Esophagus squamous epithelium (tissue), 5 donors: ENCODE measurements around the gene GLIS1. TPM values are rescaled to one million over a fixed set of nuclear protein-coding genes. Genes with fewer than 3 reads are reported as not detected.

Experiments used
- DNase-seq: peaks from one replicate; lab custom pipeline; 2025; lab: John Stamatoyannopoulos, UW
- H3K27ac ChIP-seq, 4 donors: fragments of 200-600 bp; sonication (generic); one replicate each; pipeline ENCODE4 v1.5.1; 2016 to 2019; ENCODE audit warnings: mild to moderate bottlenecking in 1 of 4
- H3K27me3 ChIP-seq, 4 donors: fragments of 200-600 bp; sonication (generic); 1 replicate in 3 of 4; 2 replicates in 1 of 4; pipeline versions ENCODE4 v1.5.1 to v1.6.0; 2017 to 2021; ENCODE audit warnings: antibody characterized with exemption in 1 of 4
- H3K36me3 ChIP-seq, 3 donors: fragments of 200-600 bp; sonication (generic); one replicate each; pipeline ENCODE4 v1.5.1; 2016 to 2019
- H3K4me1 ChIP-seq, 3 donors: fragments of 200-600 bp; sonication (generic); one replicate each; pipeline ENCODE4 v1.5.1; 2017 to 2019
- H3K4me3 ChIP-seq, 4 donors: fragments of 200-600 bp; sonication (generic); 1 replicate in 3 of 4; 2 replicates in 1 of 4; pipeline ENCODE4 v1.5.1; 2016 to 2019; ENCODE audit warnings: mild to moderate bottlenecking in 2 of 4, moderate library complexity in 1 of 4
- H3K9me3 ChIP-seq, 3 donors: fragments of 200-600 bp; sonication (generic); one replicate each; pipeline ENCODE4 v1.5.1; 2016 to 2019
- POLR2A ChIP-seq, 4 donors: fragments of 450-650 bp; IDR thresholded peaks; one replicate each; pipeline ENCODE4 v1.6.1; 2017; ENCODE audit warnings: antibody characterized with exemption in 4 of 4, mild to moderate bottlenecking in 4 of 4, moderate library complexity in 3 of 4
- WGBS, 2 donors: methylation state at CpG; one replicate each; pipeline ENCODE4 v1.1.5; 2018; 5-methylcytosine and 5-hydroxymethylcytosine counted together
- intact Hi-C: fragments of 100-400 bp; cut with DNase I; formaldehyde crosslinking; loops from one replicate; pipeline ENCODE4 v1.15.0; 2022
- total RNA-seq, 4 donors: library from RNA; depleted of rRNA; stranded (reverse); fragments of >200 nt; gene quantifications; one replicate each; pipeline ENCODE4 v1.1.0, GENCODE V29; 2016
- TF ChIP-seq, protein P1 (sequence below), 6 experiments: fragments of 450-650 bp in 4 of 6; fragments of 200-600 bp in 2 of 6; sonication (generic) in 2 of 6; IDR thresholded peaks; one replicate each; pipeline ENCODE4 v1.5.1; 2016 to 2019; ENCODE audit warnings: antibody characterized with exemption in 6 of 6, mild to moderate bottlenecking in 4 of 6, moderate library complexity in 4 of 6
- donor health status: DM: yes; HTN: yes; CAD: no.

The GLIS1 gene
- total RNA-seq, 4 donors from 2014 or later = 0.57 TPM; not detected in 3

GRCh38 chr1:53469373-53469772 is 269.6 kb downstream of the GLIS1 start:
- no peak overlapping the region for H3K27ac ChIP-seq
- H3K9me3 ChIP-seq = no peaks in the 10 kb centered on the region
- H3K27me3 ChIP-seq = no peaks in the 10 kb centered on the region
- no peaks in the 10 kb centered on the region for H3K36me3 ChIP-seq
- no peak overlapping the region for H3K4me3 ChIP-seq
- 94 to 96% methylated on average over 4 of the region's 5 CpGs for WGBS, 2 donors
- TF ChIP-seq, protein P1, sequence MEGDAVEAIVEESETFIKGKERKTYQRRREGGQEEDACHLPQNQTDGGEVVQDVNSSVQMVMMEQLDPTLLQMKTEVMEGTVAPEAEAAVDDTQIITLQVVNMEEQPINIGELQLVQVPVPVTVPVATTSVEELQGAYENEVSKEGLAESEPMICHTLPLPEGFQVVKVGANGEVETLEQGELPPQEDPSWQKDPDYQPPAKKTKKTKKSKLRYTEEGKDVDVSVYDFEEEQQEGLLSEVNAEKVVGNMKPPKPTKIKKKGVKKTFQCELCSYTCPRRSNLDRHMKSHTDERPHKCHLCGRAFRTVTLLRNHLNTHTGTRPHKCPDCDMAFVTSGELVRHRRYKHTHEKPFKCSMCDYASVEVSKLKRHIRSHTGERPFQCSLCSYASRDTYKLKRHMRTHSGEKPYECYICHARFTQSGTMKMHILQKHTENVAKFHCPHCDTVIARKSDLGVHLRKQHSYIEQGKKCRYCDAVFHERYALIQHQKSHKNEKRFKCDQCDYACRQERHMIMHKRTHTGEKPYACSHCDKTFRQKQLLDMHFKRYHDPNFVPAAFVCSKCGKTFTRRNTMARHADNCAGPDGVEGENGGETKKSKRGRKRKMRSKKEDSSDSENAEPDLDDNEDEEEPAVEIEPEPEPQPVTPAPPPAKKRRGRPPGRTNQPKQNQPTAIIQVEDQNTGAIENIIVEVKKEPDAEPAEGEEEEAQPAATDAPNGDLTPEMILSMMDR (IDR thresholded peaks at IDR 0.05) = no peak
- TF ChIP-seq POLR2A (IDR thresholded peaks at IDR 0.05) = no peak
- DNase-seq = no peak
- H3K4me1 ChIP-seq = peaks cover 0 to 11% (median 0%) of the 10 kb centered on the region in 3 donors
- intact Hi-C loops = no loop called here

DNA sequence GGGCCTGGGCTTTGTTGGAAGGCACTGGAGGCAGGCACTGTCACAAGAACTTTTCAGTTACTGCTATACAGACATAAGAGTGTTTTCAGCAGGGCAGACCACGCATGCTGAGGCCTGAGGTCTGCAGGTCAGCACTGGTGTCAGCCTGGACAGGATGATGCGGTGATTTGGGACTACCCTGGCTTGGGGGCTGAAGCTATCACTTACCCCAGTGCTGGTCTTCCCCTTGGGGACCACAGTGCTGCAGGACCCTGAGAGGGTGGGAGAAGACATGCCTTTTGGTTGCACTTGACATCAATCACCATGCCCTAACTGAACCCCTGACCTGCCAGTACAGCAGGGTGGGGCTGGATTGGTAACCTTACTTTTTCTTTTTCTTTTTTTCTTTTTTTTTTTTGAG is 270.6 kb downstream of the GLIS1 start:
- no peaks in the 10 kb centered on the region for H3K9me3 ChIP-seq
- intact Hi-C loops = no loop called here
- WGBS, 2 donors = 63% methylated on average over 2 of the region's 2 CpGs; no CpG with 5 or more reads in 1 of the 2 donors
- no peaks in the 10 kb centered on the region for H3K36me3 ChIP-seq
- peaks cover 0 to 1% (median 0%) of the 10 kb centered on the region in 4 donors for H3K27me3 ChIP-seq
- H3K4me3 ChIP-seq = no peak overlapping the region
- no peak overlapping the region for H3K27ac ChIP-seq
- no peak for DNase-seq
- TF ChIP-seq POLR2A (IDR thresholded peaks at IDR 0.05) = no peak
- TF ChIP-seq, protein P1 (IDR thresholded peaks at IDR 0.05) = no peak
- peaks cover 0 to 11% (median 0%) of the 10 kb centered on the region in 3 donors for H3K4me1 ChIP-seq

- H3K9me3 ChIP-seq = no peaks in the 10 kb centered on the region
- peaks cover 0 to 5% (median 0%) of the 10 kb centered on the region in 4 donors for H3K27me3 ChIP-seq
- no peak for DNase-seq
- no peak overlapping the region for H3K27ac ChIP-seq
- intact Hi-C loops = no loop called here
- H3K36me3 ChIP-seq = no peaks in the 10 kb centered on the region
- TF ChIP-seq, protein P1 (IDR thresholded peaks at IDR 0.05) = no peak
- TF ChIP-seq POLR2A (IDR thresholded peaks at IDR 0.05) = no peak
- H3K4me3 ChIP-seq = no peak overlapping the region
- peaks cover 0 to 11% (median 0%) of the 10 kb centered on the region in 3 donors for H3K4me1 ChIP-seq
Observed at GRCh38 chr1:53467391-53467790, 271.6 kb downstream of the GLIS1 start.

DNA sequence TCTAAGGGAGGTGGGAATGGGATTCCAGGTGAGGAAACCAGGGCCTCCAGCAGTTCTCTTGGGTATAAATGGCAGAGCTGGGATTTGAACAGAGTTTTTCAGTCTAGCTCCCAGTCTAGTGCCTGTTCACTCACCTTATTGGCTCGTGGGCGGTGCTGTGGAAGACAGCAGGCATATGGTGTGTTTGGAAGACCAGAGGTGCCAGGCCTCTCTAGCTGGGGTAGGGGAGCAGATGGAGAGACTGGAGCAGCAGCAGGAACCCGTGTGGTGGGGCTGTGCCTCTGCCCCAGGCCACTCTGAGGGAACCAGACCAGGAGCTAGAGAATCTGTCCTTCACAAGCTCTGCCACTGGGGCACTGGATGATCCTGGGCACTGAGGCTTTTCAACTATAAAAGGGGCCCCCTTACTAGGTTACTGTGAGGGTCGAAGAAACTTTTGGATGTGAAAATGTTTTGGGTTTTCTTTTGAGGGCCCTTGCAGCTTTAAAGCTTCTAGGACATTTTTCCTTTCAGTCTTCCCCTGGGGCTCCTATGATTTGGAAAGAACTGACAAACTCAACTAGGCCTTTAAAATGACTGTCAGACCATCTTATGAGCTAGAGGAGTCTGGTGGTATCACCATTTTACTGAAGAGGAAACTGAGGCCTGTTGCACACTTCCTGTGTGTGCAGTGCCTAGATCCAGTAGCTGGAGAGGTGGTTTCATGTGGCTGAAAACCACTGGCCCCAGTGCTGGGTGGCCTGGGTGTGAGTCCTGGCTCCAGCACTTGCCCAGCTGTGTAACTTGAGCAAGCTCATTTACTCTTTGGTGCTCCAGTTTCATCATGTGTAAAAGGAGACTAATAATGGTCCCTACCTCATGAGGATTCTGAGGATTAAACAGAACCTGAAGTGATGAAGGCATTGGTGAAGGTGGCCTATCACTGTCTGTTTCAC is 273.7 kb downstream of the GLIS1 start:
- Histone ChIP-seq H3K36me3 (no peaks in the 10 kb centered on the region), H3K27me3 (peaks cover 0 to 11% (median 0%) of the 10 kb centered on the region in 4 donors), H3K9me3 (no peaks in the 10 kb centered on the region), H3K27ac (no peak overlapping the region), H3K4me3 (no peak overlapping the region), H3K4me1 (peaks cover 0 to 6% (median 0%) of the 10 kb centered on the region in 3 donors)
- intact Hi-C loops = no loop called here
- no peak for DNase-seq
- WGBS, 2 donors = 57 to 95% methylated on average over 2 to 3 of the region's 4 CpGs
- no peak for TF ChIP-seq POLR2A (IDR thresholded peaks at IDR 0.05)
- TF ChIP-seq, protein P1 (IDR thresholded peaks at IDR 0.05) = no peak
